ENCODE data around the gene ENOX2.

Gene ENOX2

DNA sequence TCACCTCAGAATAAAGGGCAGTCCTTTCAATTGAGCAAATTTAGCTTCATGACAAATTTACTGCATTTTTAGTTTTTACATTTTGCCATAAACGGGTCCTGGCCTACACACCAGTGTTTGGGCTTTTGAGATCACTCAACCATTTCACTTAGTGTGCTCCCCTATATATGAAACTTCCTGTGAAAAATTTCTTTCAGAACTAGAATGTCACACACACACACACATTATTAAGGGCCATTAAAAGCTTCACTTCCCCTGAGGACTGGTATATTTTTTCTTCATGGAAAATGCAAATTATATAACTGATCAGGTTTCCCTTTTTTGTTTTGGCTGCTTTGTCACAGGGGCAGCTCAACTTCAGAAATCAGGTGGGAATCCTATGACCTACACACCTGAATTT is 206.5 kb downstream of the ENOX2 start:
- DNase-seq = no peak

DNA sequence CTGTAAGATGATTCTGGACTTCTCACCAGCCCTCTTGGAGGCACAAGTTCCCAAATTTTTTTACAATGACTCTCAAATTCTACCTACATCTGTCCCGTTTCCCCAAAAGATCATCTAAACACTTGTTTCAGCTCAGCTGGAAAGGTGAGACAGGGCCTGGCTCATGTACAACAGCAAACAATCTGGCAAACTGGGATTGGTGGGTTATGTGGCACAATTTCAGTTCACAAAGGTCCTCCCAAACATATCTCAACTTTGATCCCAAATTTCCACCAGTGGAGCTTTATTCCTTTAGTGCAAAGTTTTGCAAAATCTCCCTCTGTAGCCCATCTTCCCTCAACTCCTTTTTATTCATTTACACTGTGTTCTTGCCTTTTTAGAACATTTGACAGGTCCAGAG is 207.1 kb downstream of the ENOX2 start:
- DNase-seq = no peak

DNA sequence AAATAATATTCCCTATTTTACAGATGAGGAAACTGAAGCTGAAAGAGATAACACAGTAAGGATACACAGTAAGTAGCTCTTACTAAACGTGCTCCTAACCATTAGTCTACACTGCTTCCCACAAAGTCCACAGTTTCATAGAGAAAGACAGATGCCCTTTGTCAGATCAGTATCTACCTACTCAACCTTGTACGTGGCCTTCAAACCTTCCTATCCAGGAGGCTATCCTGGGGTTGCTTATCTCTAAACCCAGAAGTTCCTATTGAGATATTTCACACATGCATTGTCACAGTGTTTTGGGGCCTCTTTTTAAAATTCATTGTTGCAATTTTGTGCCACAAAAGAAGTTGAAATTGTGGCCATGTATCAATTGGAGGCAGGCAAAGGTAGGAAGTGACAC is 208.0 kb downstream of the ENOX2 start:
- DNase-seq = no peak

DNA sequence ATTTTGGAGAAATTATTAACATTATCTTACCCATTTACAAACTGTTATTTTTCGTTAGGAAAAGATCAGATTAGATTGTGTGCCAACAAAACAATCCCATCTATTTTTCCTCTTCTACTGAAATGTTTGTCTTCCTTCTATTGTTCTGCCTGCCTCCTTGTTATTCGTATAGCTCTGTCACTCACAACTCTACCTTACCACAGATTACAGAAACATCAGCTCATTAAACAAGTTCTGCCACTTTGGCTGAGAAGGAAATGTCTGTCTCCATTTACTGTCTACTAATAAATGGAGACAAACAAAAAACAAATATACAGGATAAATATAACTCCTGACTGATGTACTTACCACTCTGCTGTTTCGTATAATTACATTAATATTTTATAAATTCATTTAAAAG is 211.4 kb downstream of the ENOX2 start:
- no peak for DNase-seq

DNA sequence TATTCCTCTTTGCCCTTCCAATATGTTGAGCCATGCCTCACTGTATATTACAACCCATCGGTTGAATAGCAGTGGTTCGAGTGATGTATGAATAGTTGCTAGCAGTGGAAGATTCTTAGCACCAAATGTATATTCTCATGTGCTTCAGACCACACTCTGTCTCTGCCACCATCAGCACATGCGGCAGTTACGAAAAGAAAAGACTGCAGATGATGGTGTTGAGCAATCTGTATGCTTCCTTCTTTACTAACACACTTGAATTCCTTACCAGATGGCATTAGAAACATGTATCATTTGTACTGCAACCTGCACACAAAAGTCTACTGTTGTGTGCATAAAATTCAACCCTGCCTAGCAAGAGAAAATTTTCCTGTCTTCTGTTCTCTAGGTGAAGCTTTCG is 214.6 kb downstream of the ENOX2 start:
- no peak for DNase-seq

DNA sequence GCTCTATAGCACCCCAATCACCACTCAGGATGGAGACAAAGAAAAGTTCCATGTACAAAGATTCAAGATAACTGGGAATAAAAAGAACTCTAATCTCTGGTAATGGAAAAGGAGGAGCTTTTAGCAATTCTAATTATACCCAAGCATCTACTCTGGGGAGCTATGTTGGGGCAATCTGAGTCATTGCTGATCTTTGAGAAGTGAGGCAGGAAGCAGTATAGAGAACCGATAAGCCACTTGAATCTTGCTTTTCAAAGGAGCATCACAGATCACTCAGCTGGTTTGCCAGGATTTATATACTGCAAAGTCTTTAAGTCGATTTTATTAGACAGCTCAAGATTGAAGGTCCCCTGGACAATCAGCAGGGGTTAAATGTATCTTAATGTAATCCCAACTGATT is 220.0 kb downstream of the ENOX2 start:
- no peak for DNase-seq

DNA sequence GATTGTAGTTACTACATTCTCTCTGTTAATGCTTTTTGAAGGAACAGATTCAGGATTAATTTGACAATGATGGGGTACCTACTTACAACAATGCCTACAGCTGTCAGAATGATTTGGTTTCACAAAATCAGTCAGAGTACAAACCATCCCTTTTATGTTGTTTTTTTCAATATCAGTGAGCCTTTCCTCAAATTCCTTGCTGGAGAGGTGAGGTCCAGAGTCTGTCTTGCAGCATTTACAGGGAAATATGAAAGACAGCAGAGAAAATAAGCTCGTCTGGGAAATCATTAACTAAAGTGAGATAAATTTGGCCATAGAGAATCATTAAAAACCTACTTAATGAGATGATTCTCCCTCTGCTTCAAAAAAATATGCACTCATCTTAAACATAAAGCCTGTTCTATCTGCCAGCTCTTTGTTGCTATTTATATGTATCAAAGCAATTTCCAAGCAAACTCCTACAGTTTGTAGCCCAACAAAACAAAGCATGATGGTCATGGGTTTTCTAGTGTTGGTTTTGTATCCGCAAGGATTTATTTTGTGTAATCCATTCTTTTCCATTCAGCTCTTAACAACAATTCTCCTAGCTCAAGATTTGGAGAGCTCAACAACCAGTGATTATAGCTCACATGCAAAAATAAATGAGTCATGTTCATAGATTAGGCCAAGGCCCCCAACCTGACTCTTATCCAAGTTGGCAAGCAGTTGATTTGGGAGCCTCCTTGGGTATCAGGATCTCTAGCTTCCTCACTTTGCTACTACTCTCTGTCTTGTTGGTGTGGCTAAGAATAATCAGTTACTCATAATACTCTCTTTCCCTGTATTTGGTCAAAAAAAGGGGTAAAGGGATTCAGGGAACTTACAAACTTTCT is 222.6 kb downstream of the ENOX2 start:
- DNase-seq = no peak

DNA sequence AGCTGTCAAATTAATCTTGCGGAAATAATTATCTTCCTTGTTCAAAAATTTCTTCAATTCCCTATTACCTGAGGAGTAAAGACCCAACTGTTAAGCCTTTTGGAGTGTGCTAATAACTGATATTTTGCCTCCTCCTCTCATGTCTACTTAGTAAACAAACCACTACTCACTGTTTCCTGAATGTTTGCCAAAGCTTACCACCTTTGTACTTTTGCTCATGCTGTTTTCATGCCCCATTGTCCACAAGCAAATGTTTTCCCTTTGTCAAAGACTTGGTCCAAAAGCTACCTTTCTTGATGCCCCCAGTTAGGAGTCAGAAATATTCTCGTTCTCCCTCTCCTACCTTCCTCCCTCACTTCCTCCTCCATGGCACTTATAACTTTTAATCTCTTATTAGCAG is 226.1 kb downstream of the ENOX2 start:
- no peak for DNase-seq

DNA sequence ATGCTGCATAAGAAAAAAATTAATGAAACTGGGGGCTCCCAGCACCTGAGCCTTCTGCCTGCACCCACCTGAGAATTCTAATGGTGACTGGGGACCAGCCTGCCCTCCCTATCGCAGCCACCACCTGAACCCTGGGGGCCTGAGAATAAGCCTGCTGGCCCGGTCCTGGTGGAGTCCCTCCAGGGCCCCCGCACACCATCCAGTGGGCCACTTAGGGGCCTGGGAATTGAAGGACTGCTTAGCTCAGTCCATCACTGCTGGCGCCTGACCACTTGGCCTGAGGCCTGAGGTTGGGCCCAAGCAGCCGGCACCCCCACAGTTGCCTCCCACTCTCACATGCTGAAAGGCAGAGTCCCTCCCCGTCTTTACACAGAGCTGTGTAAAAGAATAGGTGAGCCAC is 230.8 kb downstream of the ENOX2 start:
- no peak for DNase-seq

DNA sequence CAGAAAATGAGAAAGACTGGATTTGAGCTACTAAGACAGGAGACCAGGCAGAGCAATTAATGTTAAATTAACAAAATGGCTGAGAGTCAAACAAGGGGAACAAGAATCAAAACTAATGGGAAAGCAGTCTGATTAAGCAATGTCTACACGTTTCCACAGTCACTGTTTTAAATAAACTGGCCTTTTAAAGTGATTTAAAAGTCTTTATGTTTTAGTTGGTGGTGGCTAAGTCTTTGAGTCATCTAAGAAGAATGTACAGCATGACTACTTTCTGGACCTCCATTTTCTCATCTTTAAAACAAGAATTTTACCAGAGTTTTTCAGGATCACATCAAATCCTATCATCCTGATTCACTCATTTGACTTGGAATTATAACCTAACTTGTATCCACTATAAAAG is 233.8 kb downstream of the ENOX2 start:
- no peak for DNase-seq

DNA sequence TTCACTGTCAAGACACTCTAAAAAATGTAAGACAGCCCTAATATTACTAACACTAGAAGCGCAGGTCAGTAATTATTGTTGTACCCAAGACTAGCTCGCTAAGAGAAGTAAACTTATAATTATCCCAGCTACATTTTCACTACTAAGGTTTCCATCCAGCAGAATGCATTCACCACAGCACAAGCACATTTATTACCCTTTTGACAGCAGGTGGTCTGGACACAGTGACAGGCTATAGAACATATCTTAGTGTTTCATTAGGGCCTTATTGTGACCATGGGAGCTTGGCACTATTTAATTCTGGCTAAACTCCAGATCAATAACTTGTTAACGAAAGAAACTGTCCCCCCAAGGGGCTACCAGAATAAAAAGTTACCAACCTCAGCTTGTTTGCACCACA is 237.7 kb downstream of the ENOX2 start:
- no peak for DNase-seq

DNA sequence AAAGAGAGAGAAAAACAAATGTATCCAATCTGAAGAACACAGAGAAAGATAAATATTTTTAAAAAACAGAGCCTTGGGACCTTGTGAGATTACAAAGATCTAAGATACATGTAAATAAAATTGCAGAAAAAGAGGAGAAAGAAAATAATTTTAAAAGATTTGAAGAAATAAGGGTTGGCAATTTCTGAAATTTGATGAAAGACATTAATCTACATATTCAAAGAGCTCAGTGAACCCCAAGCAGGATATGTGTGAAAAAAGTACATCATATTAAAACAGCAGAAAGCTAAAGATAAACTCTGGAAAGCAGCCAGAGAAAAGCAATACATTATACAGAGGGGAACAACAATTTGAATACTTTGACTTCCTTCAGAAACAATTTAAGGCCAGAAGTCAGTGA is 244.7 kb downstream of the ENOX2 start:
- no peak for DNase-seq

DNA sequence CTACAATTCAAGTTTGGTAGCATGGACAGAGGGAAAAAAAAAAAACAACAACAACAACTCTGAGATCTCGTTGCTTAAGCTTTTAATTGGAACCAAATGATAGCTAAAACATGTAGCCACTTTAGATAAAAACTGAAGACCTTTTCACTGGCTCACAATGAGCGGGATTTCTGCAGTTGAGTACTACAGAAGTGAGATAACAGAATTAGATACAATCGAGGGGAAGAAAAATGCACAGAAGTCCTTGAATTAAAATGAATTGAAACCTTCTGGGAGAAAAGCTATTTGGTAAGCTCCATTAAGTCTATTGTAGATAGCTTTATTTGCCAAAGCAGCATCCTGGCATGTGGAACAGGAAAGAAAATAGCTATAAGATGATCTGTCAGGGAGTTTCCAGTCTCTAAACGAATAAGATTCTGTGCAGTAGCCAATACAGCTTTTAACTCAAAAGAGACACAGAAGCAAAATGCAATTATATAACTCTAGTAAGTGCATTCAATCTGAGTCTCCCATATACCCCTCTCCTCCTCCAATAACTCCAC is 248.5 kb downstream of the ENOX2 start:
- no peak for DNase-seq

DNA sequence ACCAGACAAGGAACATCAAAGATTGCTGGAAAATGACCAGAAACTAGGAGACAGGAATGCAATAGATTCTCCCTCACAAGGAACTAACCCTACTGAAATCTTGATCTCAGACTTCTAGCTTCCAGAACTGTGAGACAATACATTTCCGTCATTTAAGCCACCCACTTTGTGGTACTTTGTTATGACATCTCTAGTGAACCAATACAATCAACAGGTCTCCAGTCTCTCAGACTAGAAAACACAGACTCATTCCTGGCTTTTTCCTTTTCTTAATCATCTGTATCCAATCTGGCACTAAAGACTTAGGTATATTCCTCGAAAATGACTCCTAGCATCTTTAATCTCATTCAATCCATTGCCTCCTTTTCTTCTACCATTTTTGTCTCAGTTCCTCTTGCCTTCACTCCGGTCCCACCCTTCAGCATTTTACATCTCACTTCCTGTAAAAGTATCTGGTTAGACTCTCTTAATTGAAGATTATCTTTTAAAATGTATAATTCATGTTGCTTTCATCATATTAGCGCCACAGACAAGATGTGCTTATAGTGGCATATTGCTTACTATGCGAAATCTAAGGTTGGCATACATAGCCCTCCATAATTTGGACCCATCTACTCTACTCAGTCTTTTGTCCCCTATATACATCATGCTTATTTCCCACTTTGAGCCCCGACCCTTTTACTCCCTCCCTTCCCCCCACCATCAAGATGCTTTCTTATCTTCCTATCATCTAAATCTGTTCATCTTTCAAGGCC is 250.0 kb downstream of the ENOX2 start:
- DNase-seq = no peak

DNA sequence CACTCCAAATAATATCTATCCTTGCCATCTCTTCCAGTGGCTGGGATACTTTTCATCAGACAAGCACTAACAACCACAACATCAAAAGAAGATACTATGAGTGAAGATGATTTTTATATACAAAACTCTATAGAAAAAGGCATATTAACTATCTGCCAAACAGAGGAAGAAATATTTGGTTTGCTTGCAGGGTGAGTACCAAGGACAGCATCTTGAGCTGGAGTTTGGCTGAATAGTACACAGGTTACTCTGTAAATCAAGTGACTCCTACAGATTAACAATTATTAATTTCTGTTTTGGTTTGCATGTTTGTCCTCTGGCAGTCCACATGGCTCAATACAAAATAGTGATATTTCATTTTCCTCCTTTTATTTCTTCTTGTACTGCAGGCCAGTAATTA is 253.3 kb downstream of the ENOX2 start:
- DNase-seq = no peak

DNA sequence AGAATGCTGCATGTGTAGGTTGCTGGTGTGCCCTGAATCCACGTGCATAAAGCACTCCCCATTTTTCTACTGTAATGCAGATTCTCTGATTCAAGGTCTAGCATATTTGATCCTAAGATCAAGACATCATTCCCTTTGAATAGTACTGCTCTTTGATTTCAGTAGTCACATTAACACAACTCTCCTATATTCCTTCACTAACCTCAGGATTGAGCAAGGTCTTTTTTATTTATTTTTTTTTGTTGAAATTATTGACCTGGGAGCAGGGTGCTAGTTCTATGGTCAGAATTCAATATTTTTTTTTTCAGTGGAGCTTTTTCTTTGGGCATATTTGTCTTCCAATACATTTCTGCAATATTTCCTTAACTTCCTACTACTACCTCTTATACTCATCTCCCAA is 255.5 kb downstream of the ENOX2 start:
- DNase-seq = no peak

DNA sequence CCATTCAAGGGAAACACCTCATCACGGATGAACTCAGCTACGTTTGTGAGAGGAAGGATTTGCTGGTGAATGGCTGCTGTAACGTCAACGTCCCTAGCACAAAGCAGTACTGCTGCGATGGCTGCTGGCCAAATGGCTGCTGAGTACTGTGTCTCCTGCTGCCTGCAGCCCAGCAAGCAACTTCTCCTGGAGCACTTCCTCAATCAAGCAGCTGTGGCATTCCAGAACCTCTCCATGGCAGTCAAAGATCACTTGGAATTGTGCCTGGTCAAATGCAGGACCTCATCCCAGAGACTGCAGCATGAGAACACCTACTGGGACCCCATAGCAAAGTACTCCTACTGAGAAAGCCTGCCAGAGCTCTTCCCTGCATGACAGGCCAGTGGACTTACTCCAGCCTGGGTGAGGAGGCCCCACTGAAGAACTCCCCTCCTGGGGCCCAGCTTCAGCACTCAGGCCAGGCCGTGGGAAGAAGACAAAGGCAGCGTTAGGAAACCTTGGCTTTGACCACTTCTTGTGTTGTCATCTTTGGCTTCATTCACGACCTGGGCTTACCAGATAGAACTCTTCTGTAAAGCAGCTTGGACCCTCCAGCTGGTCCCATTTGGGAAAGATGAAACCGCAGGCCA is 256.9 kb downstream of the ENOX2 start:
- DNase-seq = no peak

DNA sequence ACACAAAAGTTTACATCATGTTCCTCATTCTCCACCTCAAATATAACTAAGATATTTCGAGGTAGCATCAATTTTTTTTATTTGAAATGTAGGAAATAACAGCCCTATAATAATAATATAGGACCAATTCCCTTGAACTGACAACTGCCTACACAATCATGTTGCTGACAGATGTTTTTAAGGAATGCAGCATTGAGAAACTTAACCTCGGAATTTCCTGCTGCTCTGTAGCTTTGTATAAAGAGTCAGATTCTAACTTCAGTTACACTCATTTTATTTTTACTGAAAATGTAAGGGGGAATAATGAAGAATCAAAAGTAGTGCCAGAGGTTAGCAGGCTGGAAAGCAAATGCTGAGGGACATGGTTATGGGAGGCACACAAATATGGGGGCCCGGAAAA is 265.4 kb downstream of the ENOX2 start:
- DNase-seq = no peak

DNA sequence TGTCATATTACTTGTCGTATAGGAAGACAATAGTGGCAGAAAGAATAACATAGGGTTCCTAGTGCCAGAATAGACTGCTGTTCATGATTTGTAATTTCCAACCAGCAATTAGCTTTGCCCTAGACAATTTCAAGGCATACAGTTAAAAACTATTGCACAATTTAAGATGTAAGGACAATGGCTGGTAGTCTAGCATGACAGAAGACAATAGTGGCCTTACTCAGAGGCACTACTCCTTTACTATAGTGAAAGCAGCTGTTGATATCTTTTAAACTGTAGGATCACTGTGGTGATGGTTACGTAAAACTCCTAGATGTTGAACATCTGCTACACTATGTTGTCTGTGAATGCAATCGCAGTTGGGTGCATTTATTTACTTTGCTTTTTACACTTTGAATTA is 266.7 kb downstream of the ENOX2 start:
- DNase-seq = no peak

DNA sequence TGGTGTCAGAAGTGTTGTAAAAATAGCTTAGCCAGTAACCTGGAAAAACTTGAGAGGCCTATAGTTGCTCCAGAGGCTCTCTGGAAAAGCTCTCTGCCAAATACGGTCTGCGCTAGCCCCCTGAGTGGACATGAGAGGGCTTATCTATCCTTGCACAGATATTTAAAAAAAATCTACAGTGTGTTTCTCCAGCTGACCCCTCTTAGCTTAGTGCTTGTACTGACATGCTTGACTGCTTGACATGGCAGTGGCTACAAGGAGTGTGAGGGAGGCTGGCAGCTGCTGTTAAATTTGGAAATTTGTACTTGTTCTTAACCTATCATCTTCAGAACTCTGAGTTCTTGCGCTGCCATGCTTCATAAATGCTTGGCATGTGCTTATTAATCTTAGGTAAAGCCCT is 272.0 kb downstream of the ENOX2 start:
- DNase-seq = no peak

DNA sequence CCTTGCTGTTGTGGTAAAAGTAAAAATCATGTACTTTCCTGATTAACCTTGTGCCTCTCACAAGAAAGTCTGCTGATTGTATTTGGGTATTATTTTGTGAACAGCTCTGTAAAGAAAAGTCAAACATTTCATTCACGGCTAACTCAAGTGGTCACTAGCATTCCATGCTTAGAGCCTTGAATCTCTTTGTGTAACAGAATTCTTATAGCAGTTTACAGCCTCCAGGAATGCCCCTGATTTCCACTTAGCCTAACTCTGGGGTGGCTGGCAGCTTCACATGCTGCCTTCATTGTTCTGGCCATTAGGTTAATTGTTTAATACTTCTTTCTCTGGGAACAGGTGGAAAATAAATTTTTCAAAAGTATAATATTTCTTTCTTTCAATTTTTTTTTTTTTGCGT is 274.5 kb downstream of the ENOX2 start:
- no peak for DNase-seq

DNA sequence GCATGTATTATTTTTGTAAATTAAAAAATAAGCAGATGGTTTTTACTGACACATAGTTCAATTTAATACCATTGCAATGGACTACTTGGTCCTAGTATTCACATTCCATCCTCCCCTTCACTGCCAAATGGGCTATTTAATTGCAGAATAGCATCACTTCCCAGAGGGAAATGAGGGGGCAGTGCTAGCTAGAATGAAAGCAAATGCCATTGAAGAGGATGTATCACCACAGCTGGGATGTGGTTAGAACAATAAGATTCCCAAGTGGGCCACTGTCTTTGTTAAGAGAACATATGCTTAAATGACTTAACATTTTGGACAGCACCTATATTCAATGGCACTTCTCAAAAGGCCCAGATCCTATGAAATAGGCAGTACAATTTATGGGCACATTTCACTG is 276.5 kb downstream of the ENOX2 start:
- DNase-seq = no peak

DNA sequence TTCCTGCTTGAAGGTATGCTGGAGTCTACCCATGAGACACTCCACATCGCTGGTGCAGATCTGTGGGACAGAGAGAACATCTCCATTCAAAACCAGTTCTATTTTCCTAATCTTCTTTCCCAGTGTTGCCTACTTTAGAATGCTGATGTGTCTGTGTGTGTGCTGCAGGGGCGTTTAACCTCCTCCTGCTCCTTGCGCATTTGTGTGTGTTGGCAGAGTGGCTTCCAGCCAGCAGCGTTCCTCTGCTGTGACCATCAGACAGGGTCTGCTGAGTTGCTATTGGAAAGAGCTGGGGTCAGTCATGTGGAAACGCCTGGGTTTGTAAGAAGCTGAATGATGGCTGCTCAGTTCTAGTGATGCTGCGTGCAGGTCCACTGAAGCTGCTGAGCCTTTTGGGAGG is 277.6 kb downstream of the ENOX2 start:
- no peak for DNase-seq

DNA sequence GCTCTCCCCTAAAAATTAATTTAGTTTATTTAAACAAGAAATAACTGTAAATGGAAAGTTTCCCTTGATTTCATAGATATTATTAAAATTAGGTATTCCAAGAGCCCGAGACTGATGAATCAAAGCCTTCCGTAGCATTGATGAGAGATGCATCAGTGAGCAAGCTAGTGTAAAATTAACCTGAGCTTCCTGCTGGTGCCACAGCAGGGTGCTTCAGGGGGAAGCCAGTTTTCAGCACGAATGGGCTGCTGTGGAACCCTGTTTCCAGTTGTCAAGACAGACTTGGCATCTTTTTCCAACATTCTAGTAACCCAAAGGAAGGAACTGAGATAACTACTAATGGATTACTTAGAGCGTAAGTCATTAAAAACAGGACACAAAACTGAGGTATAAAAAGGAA is 279.5 kb downstream of the ENOX2 start:
- no peak for DNase-seq

Data from CD4-positive, alpha-beta T cell treated with Interleukin-17A for 1 hour (primary cell).